H1 (cell line): Measurements from ENCODE around the gene SP5.

Experiments
- BACH1 ChIP-seq: IDR thresholded peaks from 2 replicates; pipeline ENCODE4 v1.6.1; 2012; ENCODE audit warnings: low read length, improper control_type of control experiment
- CBX5 ChIP-seq: fragments of 300-800, 300-1000 bp; sonication (generic); IDR thresholded peaks from 2 replicates; pipeline ENCODE4 v1.7.1; 2016; ENCODE audit warnings: antibody characterized with exemption, low read length, low read depth
- CBX8 ChIP-seq: fragments of 300-800, 300-1000 bp; sonication (generic); IDR thresholded peaks from 2 replicates; pipeline ENCODE4 v1.7.1; 2016; ENCODE audit warnings: low read depth, low read length, borderline replicate concordance
- CREB1 ChIP-seq: IDR thresholded peaks from 2 replicates; pipeline ENCODE4 v1.6.1; 2012; ENCODE audit warnings: inconsistent platforms
- CTCF ChIP-seq, 3 experiments: IDR thresholded peaks; 1 replicate in 2 of 3; 2 replicates in 1 of 3; pipeline versions ENCODE4 v1.5.1 to v1.6.1; 2011; ENCODE audit warnings: low read length in 3 of 3, mild to moderate bottlenecking in 3 of 3, inconsistent platforms in 2 of 3, low read depth in 1 of 3, moderate library complexity in 1 of 3; ENCODE audit not compliant: insufficient read depth in 1 of 3; ENCODE audit errors: control extremely low read depth in 1 of 3
- E2F6 ChIP-seq: IDR thresholded peaks from 2 replicates; pipeline ENCODE4 v1.6.1; 2012; ENCODE audit warnings: inconsistent platforms
- POLR2A ChIP-seq, 2 experiments: IDR thresholded peaks; 1 replicate in 1 of 2; 2 replicates in 1 of 2; pipeline ENCODE4 v1.6.1; 2011; ENCODE audit warnings: low read depth in 2 of 2, low read length in 2 of 2, mild to moderate bottlenecking in 2 of 2; ENCODE audit errors: control extremely low read depth in 1 of 2
- SIRT6 ChIP-seq: IDR thresholded peaks from one replicate; pipeline ENCODE4 v1.7.1; 2012; ENCODE audit warnings: low read length, inconsistent platforms

GRCh38 chr2:170671079-170671478 lies 44.1 kb upstream of the SP5 start:
- TF ChIP-seq CBX5 (no peak), E2F6 (no peak), CTCF (IDR thresholded peaks at IDR 0.05; ENCODE audit: control extremely low read depth in 1 of 3, insufficient read depth in 1 of 3, low read depth in 1 of 3, low read length in 3 of 3) (no peak), POLR2A (IDR thresholded peaks at IDR 0.05; ENCODE audit: control extremely low read depth in 1 of 2, low read depth in 2 of 2, low read length in 2 of 2) (no peak), BACH1 (no peak), CREB1 (no peak), SIRT6 (no peak), CBX8 (no peak)
